Stimulated activated CD8-positive, alpha-beta memory T cell treated with anti-CD3 and anti-CD28 coated beads, Interleukin-2, amount 100 ng/mL, for 48 hours (primary cell): ENCODE data around the gene EOLA1.
"Not testable (repeated sequence)": the region's sequence is repeated elsewhere in the genome, so short reads cannot be mapped to it uniquely, and the experiment has no call there.

Source experiments
- DNase-seq, 2 donors: peaks; one replicate each; pipeline ENCODE4 v3.0.0-alpha.2; 2020; ENCODE audit warnings: low read depth in 2 of 2

Gene EOLA1

GRCh38 chrX:149540621-149541520 lies at the start of gene EOLA1:
TSS of gene EOLA1 (plus strand) at chrX:149541012. CDS start at chrX:149545631, 4,619 bp downstream.
- DNase-seq = peak; percentile 66 to 81

- DNase-seq = no peak
These were observed 49.0 kb upstream of the EOLA1 start for GRCh38 chrX:149491812-149492211.

DNA sequence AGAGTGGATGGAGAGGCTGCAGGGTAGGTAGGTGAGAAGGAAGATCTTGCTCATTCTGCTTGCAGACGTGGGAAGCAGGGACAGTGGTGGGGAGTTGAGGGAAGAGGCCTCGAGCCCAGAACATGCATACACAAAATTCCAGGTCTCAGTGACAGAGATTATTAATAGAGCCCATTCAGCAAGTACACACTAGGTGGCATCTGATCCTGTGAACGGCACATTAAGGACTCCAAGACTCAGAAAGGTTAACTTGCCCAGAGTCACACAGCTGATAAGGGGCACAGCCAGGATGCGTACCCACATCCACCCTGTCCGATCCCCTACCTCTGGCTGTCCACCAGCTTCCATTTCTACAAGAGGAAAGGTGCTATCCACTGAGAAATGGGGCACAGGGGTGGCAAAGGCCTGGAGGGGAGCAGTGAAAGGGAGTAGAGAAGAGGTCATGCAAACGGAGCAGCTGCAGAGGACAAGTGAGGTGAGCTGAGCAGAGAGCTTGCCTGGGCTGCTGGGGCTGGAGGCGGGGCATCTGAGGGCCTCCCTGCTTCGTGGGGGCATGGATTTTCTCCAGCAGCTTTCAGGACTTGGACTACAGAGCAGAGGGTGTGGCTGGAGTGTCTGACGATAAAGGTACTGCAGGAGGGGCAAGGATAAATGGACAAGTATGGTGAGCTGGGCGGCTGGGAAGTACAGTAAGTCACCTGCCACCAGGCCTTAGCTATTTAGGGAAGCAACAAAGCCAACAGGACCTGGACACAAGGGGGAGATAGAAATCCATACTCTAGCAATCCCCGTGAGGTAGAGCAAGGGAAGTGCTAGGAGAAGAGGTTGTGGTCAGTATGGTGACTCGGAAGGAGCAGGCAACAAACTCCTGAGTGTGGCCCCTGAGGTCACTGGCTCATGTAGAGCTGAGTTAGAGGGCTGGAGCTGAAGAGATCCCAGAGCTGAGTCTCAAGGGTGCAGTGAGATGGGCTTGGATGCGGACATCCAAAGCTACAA lies 46.9 kb upstream of the EOLA1 start:
- DNase-seq = no peak

- DNase-seq = no peak
These were observed 45.8 kb upstream of the EOLA1 start for GRCh38 chrX:149494844-149495565.

GRCh38 chrX:149495573-149496071 lies 45.2 kb upstream of the EOLA1 start:
- no peak for DNase-seq

GRCh38 chrX:149497054-149497453 lies 43.8 kb upstream of the EOLA1 start:
- DNase-seq = no peak

- no peak for DNase-seq
These were observed 43.2 kb upstream of the EOLA1 start for GRCh38 chrX:149497626-149498025.

GRCh38 chrX:149498767-149499166 lies 42.0 kb upstream of the EOLA1 start:
- no peak for DNase-seq

- DNase-seq = no peak
These were observed 41.0 kb upstream of the EOLA1 start for GRCh38 chrX:149499766-149500165.

GRCh38 chrX:149502923-149503322 lies 37.9 kb upstream of the EOLA1 start:
- DNase-seq = not testable (repeated sequence)

- peak in 1 of 2 donors; percentile 32 for DNase-seq
These were observed 37.4 kb upstream of the EOLA1 start for GRCh38 chrX:149503446-149503845.

GRCh38 chrX:149504226-149504914 lies 36.4 kb upstream of the EOLA1 start:
- peak; percentile 47 to 60 for DNase-seq

DNA sequence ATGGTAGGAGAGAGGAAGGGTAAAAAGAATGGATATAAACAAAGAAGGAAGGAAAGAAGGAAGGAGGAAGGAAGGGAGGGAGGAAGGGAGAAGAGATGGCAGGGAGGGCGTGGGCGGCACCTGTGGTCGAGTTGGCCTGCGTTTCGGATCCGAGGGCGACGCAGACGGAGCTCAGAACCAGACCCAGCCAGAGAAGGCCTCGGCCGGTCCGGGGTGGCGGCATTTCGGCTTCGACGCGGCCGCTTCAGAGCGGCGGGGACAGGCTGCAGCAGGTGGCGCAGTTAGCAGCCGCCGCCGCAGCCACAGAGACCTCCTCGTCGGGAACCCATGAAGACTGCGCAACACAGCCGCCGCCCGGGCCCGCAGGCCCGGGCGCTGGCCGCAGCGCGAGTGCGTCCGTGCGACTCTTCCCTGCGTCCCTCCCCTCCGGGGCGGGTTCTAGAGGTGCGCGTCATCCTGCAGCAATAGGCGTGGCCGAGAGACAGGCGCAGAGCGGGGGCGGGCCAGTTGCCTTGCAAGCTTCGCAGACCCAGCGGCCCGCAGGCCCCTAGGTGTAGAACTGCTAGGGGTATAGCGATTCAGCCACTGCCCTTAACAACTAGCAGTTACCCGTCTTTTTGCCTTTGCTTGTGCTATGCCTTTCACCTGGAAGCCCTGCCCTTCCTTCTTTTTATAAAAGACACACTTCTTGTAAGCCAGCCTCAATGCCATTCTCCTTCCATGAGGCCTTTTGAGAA lies 35.7 kb upstream of the EOLA1 start, which contains the start of gene IDS:
Gene IDS, minus strand, starts transcription at position 392 of the 737 bp plus-strand sequence. Its CDS starts 169 bp downstream, at position 223.
- DNase-seq = peak; percentile 75 to 78

DNA sequence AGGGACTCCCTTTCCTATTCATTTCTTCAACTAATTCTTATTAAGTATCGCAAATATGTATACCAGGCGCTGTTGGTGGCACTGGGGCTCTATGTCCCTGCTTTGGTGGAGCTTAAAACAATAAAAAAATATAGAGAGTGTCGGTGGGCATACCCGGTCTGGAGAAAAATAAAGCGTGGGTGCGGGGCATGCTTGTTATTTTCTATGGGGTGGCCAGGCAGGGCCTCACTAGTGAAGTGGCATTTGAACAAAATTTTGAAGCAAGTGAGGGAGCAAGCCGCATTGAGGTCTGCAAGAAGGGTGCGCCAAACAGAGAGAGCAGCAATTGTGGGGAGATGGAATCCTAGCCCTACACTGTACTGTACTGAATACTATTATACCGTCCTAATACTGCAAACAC lies 35.1 kb upstream of the EOLA1 start:
- no peak for DNase-seq

DNA sequence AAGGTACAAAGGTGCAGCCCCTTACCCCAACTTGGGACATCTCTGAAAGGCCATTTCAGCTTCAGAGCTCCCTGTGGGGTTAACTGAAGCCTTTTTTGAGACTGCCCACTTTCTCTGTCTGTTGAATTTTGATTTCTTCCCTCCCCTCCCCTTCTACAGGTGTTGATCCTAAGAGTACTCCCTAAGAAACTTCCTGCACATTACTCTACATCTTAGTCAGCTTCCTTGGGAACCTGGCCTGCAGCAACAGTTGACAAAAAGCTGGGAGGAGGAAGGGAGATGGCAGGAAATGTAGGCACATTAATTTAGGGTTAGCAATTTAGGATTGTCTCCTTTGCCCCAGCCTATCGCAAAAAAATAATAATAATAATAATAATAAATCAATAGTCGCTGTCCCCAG lies 34.5 kb upstream of the EOLA1 start:
- DNase-seq = no peak

- DNase-seq = no peak
These were observed 32.3 kb upstream of the EOLA1 start for GRCh38 chrX:149508467-149508866.

DNA sequence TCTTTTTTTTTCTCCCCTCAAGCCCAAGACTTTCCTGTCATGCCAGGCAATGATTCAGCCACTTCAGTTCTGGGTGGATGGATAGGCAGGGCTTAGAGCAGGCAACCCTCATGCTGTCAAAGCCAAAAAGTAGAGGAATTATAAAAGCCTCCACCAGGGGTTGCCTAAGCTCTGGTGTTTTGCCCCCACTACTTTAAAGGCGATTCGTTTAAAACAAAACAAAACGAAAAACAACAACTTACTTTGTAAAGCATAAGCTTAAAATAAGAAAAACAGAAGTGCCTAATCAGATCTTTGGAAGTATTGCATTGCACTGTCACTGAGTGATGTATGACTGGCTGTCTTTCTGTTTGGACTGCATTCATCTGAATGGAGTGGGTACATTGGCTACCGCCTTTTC lies 30.4 kb upstream of the EOLA1 start:
- no peak for DNase-seq

DNA sequence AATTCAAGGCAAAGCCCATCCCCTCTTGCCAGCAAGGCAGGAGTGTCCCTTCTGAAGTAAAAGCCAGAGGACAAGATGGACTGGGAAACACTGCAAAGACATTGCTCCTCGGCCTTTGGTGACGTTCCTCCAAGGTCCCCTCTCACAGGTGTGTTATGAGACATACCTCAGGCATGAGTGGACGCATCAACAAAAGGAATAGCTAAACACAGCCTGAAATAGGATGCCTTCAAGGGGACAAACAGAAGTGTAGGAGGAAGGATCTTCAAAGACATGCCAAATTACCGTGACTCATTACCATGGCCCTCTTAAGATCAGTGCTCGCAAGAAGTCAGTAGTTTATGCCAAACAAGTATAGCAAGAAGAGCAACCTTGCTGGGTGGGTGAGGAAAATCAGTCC lies 29.7 kb upstream of the EOLA1 start:
- DNase-seq = no peak

- DNase-seq = peak in 1 of 2 donors; percentile 37
These were observed 28.5 kb upstream of the EOLA1 start for GRCh38 chrX:149512225-149512885.
